Mesothelial cell of epicardium (in vitro differentiated cells): ENCODE data around the gene CASP6. TPM values are rescaled to one million over a fixed set of nuclear protein-coding genes. Genes with fewer than 3 reads are reported as not detected.

Experiments
- DNase-seq, 2 experiments: peaks; one replicate each; pipeline ENCODE4 v3.0.0; 2021; ENCODE audit warnings: low spot score in 2 of 2; ENCODE audit not compliant: unreplicated experiment in 2 of 2
- H3K27ac Mint-ChIP-seq: 2 replicates; pipeline ENCODE4 v1.8.0; 2021; ENCODE audit warnings: mixed read lengths
- H3K27me3 Mint-ChIP-seq: 2 replicates; pipeline ENCODE4 v1.8.0; 2021; ENCODE audit warnings: low read depth, mixed read lengths
- H3K36me3 Mint-ChIP-seq: 2 replicates; pipeline ENCODE4 v1.8.0; 2021; ENCODE audit warnings: mixed read lengths
- H3K4me1 Mint-ChIP-seq: 2 replicates; pipeline ENCODE4 v1.8.0; 2021; ENCODE audit warnings: mixed read lengths
- H3K4me3 Mint-ChIP-seq: 2 replicates; pipeline ENCODE4 v1.8.0; 2021; ENCODE audit warnings: mild to moderate bottlenecking, moderate library complexity, mixed read lengths
- H3K9me3 Mint-ChIP-seq: 2 replicates; pipeline ENCODE4 v1.8.0; 2021; ENCODE audit warnings: mixed read lengths
- CTCF ChIP-seq: fragments of 200-600 bp; sonication (generic); IDR thresholded peaks from one replicate; pipeline ENCODE4 v1.5.0; 2021; ENCODE audit warnings: antibody characterized with exemption; ENCODE audit not compliant: unreplicated experiment
- total RNA-seq: library from RNA; stranded (reverse); gene quantifications from 3 replicates; pipeline ENCODE4 v1.2.1, GENCODE V29; 2021

Gene CASP6
- total RNA-seq, 1 donor from 2014 or later: 36.7 TPM

GRCh38 chr4:109728385-109728784 lies 25.1 kb upstream of the CASP6 start:
- no peak for TF ChIP-seq CTCF
- no peaks in the 10 kb centered on the region for H3K27me3 Mint-ChIP-seq
- H3K27ac Mint-ChIP-seq: peak overlapping the region; percentile 97
- no peaks in the 10 kb centered on the region for H3K9me3 Mint-ChIP-seq
- peak overlapping the region; percentile 90 for H3K4me3 Mint-ChIP-seq
- H3K36me3 Mint-ChIP-seq: peaks cover 16% of the 10 kb centered on the region
- no peak for DNase-seq
- peaks cover 27% of the 10 kb centered on the region for H3K4me1 Mint-ChIP-seq

- H3K27me3 Mint-ChIP-seq: no peaks in the 10 kb centered on the region
- peaks cover 24% of the 10 kb centered on the region for H3K36me3 Mint-ChIP-seq
- no peak for TF ChIP-seq CTCF
- peaks cover 12% of the 10 kb centered on the region for H3K9me3 Mint-ChIP-seq
- no peak overlapping the region for H3K27ac Mint-ChIP-seq
- DNase-seq: no peak
- H3K4me3 Mint-ChIP-seq: no peak overlapping the region
- peaks cover 23% of the 10 kb centered on the region for H3K4me1 Mint-ChIP-seq
Observed at GRCh38 chr4:109723110-109723509, 19.9 kb upstream of the CASP6 start.

- no peak overlapping the region for H3K4me3 Mint-ChIP-seq
- H3K36me3 Mint-ChIP-seq: peaks cover 30% of the 10 kb centered on the region
- peaks cover 19% of the 10 kb centered on the region for H3K4me1 Mint-ChIP-seq
- DNase-seq: no peak
- H3K27ac Mint-ChIP-seq: no peak overlapping the region
- TF ChIP-seq CTCF: no peak
- no peaks in the 10 kb centered on the region for H3K27me3 Mint-ChIP-seq
- peaks cover 12% of the 10 kb centered on the region for H3K9me3 Mint-ChIP-seq
Observed at GRCh38 chr4:109722357-109722756, 19.1 kb upstream of the CASP6 start.

- no peaks in the 10 kb centered on the region for H3K27me3 Mint-ChIP-seq
- DNase-seq: no peak
- peaks cover 9% of the 10 kb centered on the region for H3K4me1 Mint-ChIP-seq
- H3K9me3 Mint-ChIP-seq: peaks cover 12% of the 10 kb centered on the region
- H3K27ac Mint-ChIP-seq: no peak overlapping the region
- H3K4me3 Mint-ChIP-seq: no peak overlapping the region
- peaks cover 41% of the 10 kb centered on the region for H3K36me3 Mint-ChIP-seq
- no peak for TF ChIP-seq CTCF
Observed at GRCh38 chr4:109721033-109721432, 17.8 kb upstream of the CASP6 start.

- no peak overlapping the region for H3K27ac Mint-ChIP-seq
- H3K27me3 Mint-ChIP-seq: no peaks in the 10 kb centered on the region
- TF ChIP-seq CTCF: no peak
- H3K9me3 Mint-ChIP-seq: peaks cover 12% of the 10 kb centered on the region
- H3K4me1 Mint-ChIP-seq: peaks cover 6% of the 10 kb centered on the region
- peaks cover 42% of the 10 kb centered on the region for H3K36me3 Mint-ChIP-seq
- no peak overlapping the region for H3K4me3 Mint-ChIP-seq
- no peak for DNase-seq
Observed at GRCh38 chr4:109719604-109720003, 16.4 kb upstream of the CASP6 start.

- H3K9me3 Mint-ChIP-seq: peaks cover 12% of the 10 kb centered on the region
- H3K36me3 Mint-ChIP-seq: peaks cover 46% of the 10 kb centered on the region
- H3K27ac Mint-ChIP-seq: no peak overlapping the region
- H3K27me3 Mint-ChIP-seq: no peaks in the 10 kb centered on the region
- DNase-seq: no peak
- no peak overlapping the region for H3K4me3 Mint-ChIP-seq
- peaks cover 6% of the 10 kb centered on the region for H3K4me1 Mint-ChIP-seq
- TF ChIP-seq CTCF: no peak
Observed at GRCh38 chr4:109718759-109719158, 15.5 kb upstream of the CASP6 start.
